ENCODE results near the gene C18orf63. TPM values are rescaled to one million over a fixed set of nuclear protein-coding genes. Genes with fewer than 3 reads are reported as not detected.
"Not testable (repeated sequence)": the region's sequence is repeated elsewhere in the genome, so short reads cannot be mapped to it uniquely, and the experiment has no call there.

C18orf63 gene
- total RNA-seq, 3 donors from 2014 or later = 0.16 TPM; not detected in 2

- peak overlapping the region; percentile 66 to 79 for H3K27ac ChIP-seq
- H3K36me3 ChIP-seq = no peaks in the 10 kb centered on the region
- TF ChIP-seq POLR2A (IDR thresholded peaks at IDR 0.05) (no peak), POLR2AphosphoS5 (IDR thresholded peaks at IDR 0.05) (no peak)
- TF ChIP-seq, protein P1, sequence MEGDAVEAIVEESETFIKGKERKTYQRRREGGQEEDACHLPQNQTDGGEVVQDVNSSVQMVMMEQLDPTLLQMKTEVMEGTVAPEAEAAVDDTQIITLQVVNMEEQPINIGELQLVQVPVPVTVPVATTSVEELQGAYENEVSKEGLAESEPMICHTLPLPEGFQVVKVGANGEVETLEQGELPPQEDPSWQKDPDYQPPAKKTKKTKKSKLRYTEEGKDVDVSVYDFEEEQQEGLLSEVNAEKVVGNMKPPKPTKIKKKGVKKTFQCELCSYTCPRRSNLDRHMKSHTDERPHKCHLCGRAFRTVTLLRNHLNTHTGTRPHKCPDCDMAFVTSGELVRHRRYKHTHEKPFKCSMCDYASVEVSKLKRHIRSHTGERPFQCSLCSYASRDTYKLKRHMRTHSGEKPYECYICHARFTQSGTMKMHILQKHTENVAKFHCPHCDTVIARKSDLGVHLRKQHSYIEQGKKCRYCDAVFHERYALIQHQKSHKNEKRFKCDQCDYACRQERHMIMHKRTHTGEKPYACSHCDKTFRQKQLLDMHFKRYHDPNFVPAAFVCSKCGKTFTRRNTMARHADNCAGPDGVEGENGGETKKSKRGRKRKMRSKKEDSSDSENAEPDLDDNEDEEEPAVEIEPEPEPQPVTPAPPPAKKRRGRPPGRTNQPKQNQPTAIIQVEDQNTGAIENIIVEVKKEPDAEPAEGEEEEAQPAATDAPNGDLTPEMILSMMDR (IDR thresholded peaks at IDR 0.05) = no peak
- no peak for DNase-seq (ENCODE audit: low spot score in 2 of 2)
- no peaks in the 10 kb centered on the region for H3K27me3 ChIP-seq
- peaks cover 8 to 30% of the 10 kb centered on the region in 2 donors for H3K4me1 ChIP-seq
- H3K4me3 ChIP-seq = no peak overlapping the region
- no peaks in the 10 kb centered on the region for H3K9me3 ChIP-seq
- intact Hi-C loops (cut with DNase I; ENCODE audit: low total_unique reads) = no loop called here
Measured at GRCh38 chr18:74282755-74283554, 32.7 kb upstream of the C18orf63 start.

DNA sequence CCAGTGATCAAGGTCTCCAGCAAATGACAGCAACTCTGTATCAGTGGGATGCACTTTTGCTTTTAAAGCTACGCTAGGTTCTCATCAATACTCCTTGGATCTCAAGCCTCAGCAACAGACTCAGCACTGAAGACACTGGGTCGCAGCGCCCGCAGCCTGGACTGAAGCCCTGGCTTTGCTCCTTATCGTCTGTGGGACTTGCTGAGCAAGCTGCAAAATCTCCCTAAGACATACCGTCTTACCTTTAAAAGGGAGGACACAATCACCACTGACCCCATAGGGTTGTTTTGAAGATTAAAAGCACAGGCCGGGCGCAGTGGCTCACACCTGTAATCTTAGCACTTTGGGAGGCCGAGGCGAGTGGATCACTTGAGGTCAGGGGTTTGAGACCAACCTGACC, 32.0 kb upstream of the C18orf63 start:
- no peak for DNase-seq (ENCODE audit: low spot score in 2 of 2)
- Histone ChIP-seq H3K9me3 (no peaks in the 10 kb centered on the region), H3K4me1 (peaks cover 8 to 30% of the 10 kb centered on the region in 2 donors), H3K27me3 (no peaks in the 10 kb centered on the region), H3K27ac (peak overlapping the region in 1 of 2 donors; percentile 79), H3K4me3 (no peak overlapping the region), H3K36me3 (no peaks in the 10 kb centered on the region)
- intact Hi-C loops (cut with DNase I; ENCODE audit: low total_unique reads) = no loop called here
- TF ChIP-seq, protein P1 (IDR thresholded peaks at IDR 0.05) = no peak
- TF ChIP-seq POLR2AphosphoS5 (IDR thresholded peaks at IDR 0.05) (no peak), POLR2A (IDR thresholded peaks at IDR 0.05) (no peak)

DNA sequence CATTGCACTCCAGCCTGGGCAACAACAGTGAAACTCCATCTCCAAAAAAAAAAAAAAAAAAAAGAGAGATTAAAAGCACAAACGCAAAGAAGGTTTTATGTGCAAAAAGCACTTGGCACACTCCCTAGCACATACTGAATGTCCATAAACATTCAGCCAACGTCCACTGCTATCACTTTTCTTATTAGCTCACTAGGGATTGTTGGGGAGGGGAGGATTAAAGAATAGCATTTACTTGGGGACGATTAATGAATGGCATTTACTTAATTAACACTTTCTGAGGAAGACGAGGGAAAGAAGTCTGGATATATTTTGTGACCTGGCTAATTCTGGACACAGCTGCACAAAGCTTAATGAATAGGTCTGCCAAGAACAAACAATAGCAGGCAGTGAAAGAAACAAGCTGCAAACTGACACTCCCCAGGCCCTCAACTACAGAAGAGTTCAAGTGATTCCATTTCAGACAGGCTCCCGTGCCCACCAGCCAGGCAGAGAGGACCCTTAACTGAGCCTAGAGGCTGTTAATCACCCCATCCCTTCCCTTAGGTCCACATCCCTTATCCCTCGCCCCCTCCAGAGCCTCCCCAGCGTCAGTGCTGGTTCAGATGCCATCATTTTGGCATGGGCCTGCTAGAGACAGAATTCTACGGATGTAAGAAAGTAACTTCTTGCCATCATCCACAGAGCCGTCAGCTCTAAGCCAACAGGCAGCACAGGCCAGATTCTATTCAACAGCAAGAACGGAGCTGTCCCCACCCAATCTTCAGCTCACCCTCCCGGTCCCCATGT, 31.3 kb upstream of the C18orf63 start:
- TF ChIP-seq POLR2AphosphoS5 (IDR thresholded peaks at IDR 0.05) (no peak), POLR2A (IDR thresholded peaks at IDR 0.05) (no peak)
- TF ChIP-seq, protein P1 (IDR thresholded peaks at IDR 0.05) = no peak
- Histone ChIP-seq H3K27ac (peak overlapping the region; percentile 75 to 85), H3K4me3 (peak overlapping the region in 1 of 3 donors; percentile 20), H3K9me3 (no peaks in the 10 kb centered on the region), H3K27me3 (no peaks in the 10 kb centered on the region), H3K36me3 (no peaks in the 10 kb centered on the region), H3K4me1 (peaks cover 8 to 30% of the 10 kb centered on the region in 2 donors)
- intact Hi-C loops (cut with DNase I; ENCODE audit: low total_unique reads) = no loop called here
- no peak for DNase-seq (ENCODE audit: low spot score in 2 of 2)

GRCh38 chr18:74284980-74285355, 30.7 kb upstream of the C18orf63 start:
- H3K27me3 ChIP-seq = no peaks in the 10 kb centered on the region
- H3K4me1 ChIP-seq = peaks cover 8 to 30% of the 10 kb centered on the region in 2 donors
- no peak overlapping the region for H3K4me3 ChIP-seq
- no peak for TF ChIP-seq POLR2A (IDR thresholded peaks at IDR 0.05)
- no peak for TF ChIP-seq POLR2AphosphoS5 (IDR thresholded peaks at IDR 0.05)
- TF ChIP-seq, protein P1 (IDR thresholded peaks at IDR 0.05) = no peak
- DNase-seq (ENCODE audit: low spot score in 2 of 2) = no peak
- no peaks in the 10 kb centered on the region for H3K9me3 ChIP-seq
- peak overlapping the region; percentile 75 to 85 for H3K27ac ChIP-seq
- intact Hi-C loops (cut with DNase I; ENCODE audit: low total_unique reads) = no loop called here
- H3K36me3 ChIP-seq = no peaks in the 10 kb centered on the region

DNA sequence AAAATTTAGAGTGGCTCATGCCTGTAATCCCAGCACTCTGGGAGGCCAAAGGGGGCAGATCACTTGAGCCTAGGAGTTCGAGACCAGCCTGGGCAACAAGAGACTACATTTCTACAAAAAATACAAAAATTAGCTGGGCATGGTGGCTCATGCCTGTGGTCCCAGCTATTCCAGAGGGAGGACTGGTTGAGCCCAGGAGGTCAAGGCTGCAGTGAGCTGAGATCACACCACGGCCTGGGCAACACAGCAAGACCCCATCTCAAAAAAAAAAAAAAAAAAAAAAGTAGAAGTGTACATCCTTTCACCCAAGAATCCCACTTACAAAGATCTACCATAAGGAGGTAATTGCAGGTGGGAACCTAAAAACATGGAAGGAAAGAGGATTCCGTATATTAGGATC, 30.1 kb upstream of the C18orf63 start:
- Histone ChIP-seq H3K4me1 (peaks cover 11 to 32% of the 10 kb centered on the region in 2 donors), H3K27ac (peak overlapping the region in 1 of 2 donors; percentile 85)
- H3K9me3 ChIP-seq; H3K27me3 ChIP-seq; DNase-seq (ENCODE audit: low spot score in 2 of 2); H3K4me3 ChIP-seq; H3K36me3 ChIP-seq; intact Hi-C loops (cut with DNase I; ENCODE audit: low total_unique reads): not testable (repeated sequence)
